Left renal cortex interstitium (tissue), 4 donors: ENCODE data around the gene MAST4. TPM values are rescaled to one million over a fixed set of nuclear protein-coding genes. Genes with fewer than 3 reads are reported as not detected.

Experiments
- DNase-seq, 4 donors: peaks; one replicate each; pipeline ENCODE4 v3.0.0-alpha.2; 2013; ENCODE audit warnings: low read depth in 4 of 4, low spot score in 2 of 4, missing footprints in 1 of 4
- polyA plus RNA-seq, 4 donors: library from polyadenylated mRNA; unstranded; fragments of 120-200 nt; gene quantifications; one replicate each; pipeline ENCODE4 v1.2.1, GENCODE V29; 2013; ENCODE audit not compliant: insufficient read length in 4 of 4

MAST4 gene
- polyA plus RNA-seq = 10 to 100 TPM; 13.5 to 18.7 (median 16.1) TPM

GRCh38 chr5:66595756-66596635 lies at the start of gene MAST4:
TSS of gene MAST4 (plus strand) at chr5:66596393. CDS start at chr5:66596656, 263 bp downstream.
- peak; percentile 72 to 90 (median 82) for DNase-seq

- DNase-seq = no peak
Measured at GRCh38 chr5:66546541-66546940, 49.7 kb upstream of the MAST4 start.

- DNase-seq = no peak
Measured at GRCh38 chr5:66551338-66551737, 44.9 kb upstream of the MAST4 start.

DNA sequence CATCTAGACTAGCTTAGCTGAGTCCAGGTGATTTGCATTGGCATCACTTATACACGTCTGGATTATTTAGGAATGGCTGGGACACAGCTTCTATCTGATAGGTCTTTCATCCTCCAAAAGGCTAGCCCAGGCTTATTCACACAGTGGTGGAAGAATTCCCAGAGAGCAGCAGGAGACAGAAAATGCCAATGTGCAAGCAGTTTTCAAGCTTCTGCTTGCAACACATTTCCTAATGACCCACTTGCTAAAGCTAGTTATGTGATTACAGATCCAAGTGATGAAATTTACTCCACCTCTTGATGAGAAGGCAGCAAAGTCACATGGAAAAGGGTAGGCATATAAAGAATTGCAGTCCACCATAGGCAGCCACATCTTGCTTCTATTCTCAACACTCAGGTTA lies 44.2 kb upstream of the MAST4 start:
- DNase-seq = no peak

GRCh38 chr5:66553368-66553912 lies 42.8 kb upstream of the MAST4 start:
- no peak for DNase-seq

- no peak for DNase-seq
Measured at GRCh38 chr5:66553916-66554575, 42.1 kb upstream of the MAST4 start.

DNA sequence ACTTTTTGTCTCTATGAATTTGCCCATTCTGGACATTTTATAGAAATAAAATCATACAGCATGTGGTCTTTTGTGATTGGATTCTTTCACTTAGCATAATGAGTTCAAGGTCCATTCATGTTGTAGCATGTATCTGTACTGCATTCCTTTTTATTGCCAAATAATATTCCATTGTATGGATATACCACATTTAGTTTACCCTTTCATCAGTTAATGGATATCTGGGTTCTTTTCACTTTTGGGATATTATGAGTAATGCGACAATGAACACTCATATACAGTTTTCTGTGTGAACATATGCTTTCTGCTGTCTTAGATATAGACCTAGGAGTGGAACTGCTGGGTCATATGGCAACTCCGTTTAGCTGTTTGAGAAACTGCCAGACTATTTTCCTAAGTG lies 41.3 kb upstream of the MAST4 start:
- no peak for DNase-seq

DNA sequence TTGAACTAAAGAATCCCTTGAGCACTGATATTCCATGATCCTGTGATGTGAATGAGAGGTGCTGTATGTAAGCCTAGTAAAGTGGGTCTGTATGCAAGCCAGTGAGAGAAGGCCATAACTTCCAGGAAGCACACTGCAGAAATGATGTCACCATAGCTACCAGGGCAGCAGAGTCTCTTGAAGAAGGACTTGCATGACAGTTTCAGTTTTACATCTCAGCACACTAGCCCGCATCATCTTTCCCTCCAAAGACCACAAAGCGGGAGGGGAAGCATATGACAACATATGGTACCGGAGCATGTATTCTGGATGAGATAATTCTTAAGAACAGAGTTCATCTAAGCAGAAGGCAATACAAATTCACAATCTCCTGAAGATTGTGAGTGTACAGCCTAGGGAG lies 37.6 kb upstream of the MAST4 start:
- DNase-seq = no peak

DNA sequence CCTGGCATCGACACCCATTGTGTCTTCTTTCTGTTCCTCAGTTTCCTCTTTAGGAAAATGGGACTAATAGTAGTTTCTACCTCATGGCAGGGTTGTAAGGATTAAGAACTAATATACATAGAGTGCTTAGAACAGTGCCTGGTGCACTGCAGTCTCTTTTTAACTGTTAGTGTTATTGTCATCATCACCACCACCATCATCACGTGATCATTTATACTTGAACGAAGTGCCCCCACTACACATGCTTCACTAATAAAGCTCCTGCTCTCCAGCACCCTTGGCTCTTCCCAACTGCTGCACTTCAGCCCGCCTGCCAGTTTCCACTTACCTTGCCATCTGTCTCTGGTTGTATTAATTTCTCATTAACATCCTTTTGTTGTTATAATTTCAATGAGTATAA lies 35.8 kb upstream of the MAST4 start:
- no peak for DNase-seq

DNA sequence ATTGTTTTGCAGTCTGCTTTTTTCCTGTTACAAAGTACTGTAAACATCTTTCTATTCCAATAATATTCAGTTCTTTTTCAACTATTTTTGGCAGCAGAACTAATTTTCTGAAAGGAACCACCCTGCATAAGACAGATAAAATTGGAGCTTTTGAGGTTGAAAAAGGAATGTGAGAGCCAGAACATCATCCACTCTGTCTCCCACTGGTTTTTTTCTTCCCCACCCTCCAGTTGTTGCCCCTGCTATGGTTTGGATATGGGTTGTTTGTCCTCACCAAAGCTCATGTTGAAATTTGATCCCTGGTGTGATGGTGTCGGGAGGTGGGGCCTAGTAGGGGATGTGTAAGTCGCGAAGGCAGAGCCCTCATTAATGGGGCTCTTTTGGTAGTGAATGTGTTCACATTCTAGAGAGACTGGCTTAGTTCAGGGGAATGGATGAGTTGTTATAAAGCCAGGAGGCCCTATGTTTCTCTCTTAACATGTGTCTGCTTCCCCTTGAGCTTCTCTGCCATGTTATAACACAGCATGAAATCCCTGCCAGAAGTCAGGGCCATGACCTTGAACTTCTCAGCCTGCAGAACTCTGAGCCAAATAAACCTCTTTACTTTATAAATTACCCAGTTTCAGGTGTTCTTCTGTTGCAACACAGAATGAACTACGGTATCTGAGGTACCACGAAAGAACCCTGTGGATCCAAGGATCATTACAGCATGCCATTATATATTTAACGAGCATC lies 34.8 kb upstream of the MAST4 start:
- no peak for DNase-seq

- DNase-seq = no peak
Measured at GRCh38 chr5:66565878-66566277, 30.3 kb upstream of the MAST4 start.

- no peak for DNase-seq
Measured at GRCh38 chr5:66567474-66567873, 28.7 kb upstream of the MAST4 start.

GRCh38 chr5:66570201-66570600 lies 26.0 kb upstream of the MAST4 start:
- DNase-seq = no peak

DNA sequence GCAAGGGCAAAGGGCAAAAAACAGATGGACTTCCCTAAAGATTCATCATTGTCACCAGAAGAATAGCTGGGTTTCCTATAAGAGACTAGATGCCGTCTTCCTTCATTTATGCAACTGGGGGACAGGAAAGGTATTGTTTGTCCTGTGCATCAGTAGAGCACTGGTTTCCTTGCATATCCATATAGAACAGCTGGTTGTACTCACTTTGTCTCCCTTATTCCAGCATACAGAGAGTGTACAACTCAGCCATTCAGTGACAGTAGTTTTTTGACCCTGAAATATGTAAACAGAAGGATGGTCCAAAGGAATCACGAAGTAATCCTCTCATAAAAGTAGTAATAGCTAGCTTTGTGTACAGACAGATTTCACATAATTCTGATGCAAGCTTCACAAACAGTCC lies 22.5 kb upstream of the MAST4 start:
- no peak for DNase-seq

- DNase-seq = no peak
Measured at GRCh38 chr5:66582499-66583165, 13.6 kb upstream of the MAST4 start.

DNA sequence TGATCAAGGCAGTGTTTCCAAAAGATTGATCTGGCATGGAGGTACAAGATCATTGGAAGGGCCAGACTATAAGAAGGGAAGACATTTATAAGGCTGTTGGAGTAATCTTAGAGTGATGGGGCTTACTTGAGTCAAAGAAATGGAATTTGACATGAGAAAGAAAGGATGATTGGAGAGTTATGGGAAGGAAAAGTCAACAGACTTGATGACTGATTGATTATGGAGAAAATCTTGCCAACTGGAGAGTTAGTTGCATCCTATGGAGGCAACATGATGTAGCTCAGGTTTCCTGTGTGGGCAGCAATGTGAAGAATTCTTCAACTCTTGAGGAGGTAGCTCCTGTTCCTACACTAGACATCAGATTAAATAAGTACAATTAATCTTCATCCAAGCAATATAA lies 10.9 kb upstream of the MAST4 start:
- no peak for DNase-seq

GRCh38 chr5:66587771-66588170 lies 8.4 kb upstream of the MAST4 start:
- DNase-seq = no peak

DNA sequence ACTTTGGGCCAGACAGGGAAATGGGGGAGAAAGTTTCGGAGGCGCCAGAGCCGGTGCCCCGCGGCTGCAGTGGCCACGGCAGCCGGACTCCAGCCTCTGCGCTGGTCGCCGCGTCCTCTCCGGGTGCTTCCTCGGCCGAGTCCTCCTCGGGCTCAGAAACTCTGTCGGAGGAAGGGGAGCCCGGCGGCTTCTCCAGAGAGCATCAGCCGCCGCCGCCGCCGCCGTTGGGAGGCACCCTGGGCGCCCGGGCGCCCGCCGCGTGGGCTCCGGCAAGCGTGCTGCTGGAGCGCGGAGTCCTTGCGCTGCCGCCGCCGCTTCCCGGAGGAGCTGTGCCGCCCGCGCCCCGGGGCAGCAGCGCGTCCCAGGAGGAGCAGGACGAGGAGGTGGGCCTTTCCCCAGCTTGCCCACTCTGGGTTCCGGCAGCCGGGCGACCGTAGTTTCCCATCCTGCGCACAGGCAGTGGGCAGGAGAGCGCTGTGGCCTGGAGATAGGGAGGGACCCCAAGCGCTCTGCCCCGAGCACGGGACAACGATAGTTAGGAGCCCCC lies 516 bp downstream of the MAST4 start:
- peak in 2 of 4 donors; percentile 5 to 12 for DNase-seq

GRCh38 chr5:66597183-66597757 lies 1.1 kb downstream of the MAST4 start:
- peak in 3 of 4 donors; percentile 54 to 59 (median 55) for DNase-seq

DNA sequence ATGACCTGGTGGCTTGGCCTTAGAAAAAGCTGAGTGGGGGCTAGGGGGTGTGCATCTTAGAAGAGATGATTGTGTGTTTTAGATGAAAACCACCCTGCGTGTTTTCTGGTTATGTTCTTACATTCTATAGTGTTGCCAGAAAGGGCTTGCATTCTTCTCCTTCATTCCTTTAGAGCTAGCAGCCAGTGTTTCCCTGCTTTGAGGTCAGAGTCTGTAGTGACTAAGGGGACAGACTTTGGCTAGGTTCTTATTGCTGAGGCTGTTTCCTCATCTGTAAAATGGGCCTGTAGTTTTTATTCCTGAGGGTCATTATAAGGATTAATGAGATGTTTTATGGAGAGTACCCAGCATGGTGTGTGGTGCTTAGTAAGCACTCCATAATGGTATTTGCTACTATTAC lies 6.4 kb downstream of the MAST4 start:
- DNase-seq = no peak
